LNCaP clone FGC (cell line): ENCODE results near the gene ROR2.
"Not testable (repeated sequence)": the region's sequence is repeated elsewhere in the genome, so short reads cannot be mapped to it uniquely, and the experiment has no call there.

Experiments used
- DNase-seq: peaks from one replicate; pipeline ENCODE4 v3.0.0-alpha.2; 2011; ENCODE audit warnings: low read depth
- H3K4me3 ChIP-seq: 2 replicates; pipeline ENCODE4 v1.5.1; 2011; ENCODE audit warnings: mild to moderate bottlenecking, low read depth, low read length, control low read depth
- TF ChIP-seq, protein P1 (sequence below): IDR thresholded peaks from 2 replicates; pipeline ENCODE4 v1.5.1; 2012; ENCODE audit warnings: mild to moderate bottlenecking; ENCODE audit not compliant: control insufficient read depth, insufficient read depth; ENCODE audit errors: extremely low read depth

ROR2 gene

DNA sequence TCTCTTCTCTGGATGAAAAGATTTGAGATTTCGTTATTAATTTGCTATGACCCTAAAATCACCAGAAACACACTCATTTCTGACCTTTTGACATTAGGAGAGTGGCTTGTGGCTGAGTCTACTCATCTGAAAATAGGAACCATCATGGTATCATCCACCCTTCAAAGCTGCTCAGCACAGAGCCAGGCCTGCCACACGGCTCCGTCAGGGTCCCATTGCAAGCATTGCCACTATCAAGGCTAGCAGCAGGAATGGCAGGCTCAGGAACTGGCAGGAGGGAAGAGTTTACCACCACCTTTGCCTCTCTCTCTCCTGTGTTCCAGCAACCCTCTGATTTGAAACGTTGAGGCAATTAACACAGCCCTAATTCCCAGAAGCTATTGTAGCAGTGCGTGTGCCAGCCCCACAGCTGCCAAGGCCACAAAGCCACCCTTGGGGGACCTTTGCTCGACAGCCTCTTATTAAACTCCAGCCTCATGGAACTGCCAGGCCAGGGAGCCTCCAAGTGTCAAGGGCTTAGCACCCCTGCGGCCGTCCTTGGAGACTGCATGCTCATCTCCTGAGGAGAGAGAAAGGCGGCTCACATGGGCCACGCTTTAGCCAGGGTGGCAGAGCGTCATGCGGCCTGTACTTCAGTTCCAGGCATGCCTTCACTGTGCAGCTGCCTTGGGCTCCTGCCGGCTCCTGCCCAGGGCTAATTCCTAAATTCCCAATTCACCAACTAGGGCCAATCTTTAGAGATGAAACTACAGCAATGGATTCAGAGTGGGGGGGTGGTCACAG lies 145.9 kb downstream of the ROR2 start:
- TF ChIP-seq, protein P1, sequence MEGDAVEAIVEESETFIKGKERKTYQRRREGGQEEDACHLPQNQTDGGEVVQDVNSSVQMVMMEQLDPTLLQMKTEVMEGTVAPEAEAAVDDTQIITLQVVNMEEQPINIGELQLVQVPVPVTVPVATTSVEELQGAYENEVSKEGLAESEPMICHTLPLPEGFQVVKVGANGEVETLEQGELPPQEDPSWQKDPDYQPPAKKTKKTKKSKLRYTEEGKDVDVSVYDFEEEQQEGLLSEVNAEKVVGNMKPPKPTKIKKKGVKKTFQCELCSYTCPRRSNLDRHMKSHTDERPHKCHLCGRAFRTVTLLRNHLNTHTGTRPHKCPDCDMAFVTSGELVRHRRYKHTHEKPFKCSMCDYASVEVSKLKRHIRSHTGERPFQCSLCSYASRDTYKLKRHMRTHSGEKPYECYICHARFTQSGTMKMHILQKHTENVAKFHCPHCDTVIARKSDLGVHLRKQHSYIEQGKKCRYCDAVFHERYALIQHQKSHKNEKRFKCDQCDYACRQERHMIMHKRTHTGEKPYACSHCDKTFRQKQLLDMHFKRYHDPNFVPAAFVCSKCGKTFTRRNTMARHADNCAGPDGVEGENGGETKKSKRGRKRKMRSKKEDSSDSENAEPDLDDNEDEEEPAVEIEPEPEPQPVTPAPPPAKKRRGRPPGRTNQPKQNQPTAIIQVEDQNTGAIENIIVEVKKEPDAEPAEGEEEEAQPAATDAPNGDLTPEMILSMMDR = no peak
- no peak for DNase-seq
- no peak overlapping the region for H3K4me3 ChIP-seq

DNA sequence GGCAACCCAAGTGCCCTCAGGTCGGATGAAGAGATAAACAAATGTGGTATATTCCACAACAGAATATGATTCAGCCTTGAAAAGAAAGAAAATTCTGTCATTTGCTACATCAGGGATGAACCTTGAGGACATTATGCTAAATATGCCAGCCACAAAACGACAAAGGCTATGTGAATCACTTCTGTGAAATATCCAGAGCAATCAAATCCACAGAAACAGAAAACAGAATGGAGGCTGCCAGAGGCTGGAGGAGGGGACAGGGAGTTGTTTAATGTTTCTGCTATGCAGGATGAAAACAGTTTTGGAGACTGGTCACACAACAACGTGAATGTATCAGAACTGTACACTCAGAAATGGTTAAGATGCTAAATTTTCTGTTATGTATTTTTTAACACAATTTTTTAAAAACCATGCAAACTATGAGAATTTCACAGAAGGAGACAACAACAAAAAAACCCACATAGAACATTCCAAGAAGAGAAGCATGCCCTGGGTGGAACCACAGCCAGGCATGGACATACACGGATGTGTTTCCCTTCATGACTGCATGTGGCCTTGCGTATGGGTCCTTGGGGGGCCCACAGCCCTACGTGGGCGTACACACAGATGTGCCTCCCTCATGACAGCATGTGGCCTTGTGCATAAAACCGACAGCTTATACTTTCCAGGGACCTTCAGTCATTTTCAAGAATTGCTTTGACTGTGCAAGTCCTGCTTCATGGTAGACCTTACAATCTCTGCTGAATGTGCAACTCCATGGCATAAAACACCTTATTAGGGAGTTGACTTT lies 146.7 kb downstream of the ROR2 start:
- no peak for DNase-seq
- TF ChIP-seq, protein P1 = no peak
- H3K4me3 ChIP-seq = no peak overlapping the region

DNA sequence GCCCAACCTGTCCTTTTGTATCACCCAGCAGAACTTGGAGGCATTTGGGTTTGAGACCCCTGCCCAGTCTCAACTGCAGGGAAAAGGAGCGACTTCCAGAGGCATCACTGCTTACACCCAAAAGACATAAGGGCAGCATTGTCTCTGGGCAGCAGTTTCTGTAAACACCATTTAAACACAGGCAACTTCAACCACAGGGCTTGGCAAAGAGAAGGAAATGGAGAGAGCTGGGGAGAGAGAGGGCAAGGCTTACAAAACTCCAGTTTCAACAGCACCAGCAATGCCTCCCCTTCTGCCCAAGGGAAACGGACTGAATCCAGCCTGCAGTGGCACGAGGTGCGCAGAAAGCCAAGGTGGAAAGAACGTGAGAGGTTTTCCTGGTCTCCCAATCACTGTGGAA lies 147.6 kb downstream of the ROR2 start:
- DNase-seq = no peak
- no peak overlapping the region for H3K4me3 ChIP-seq
- TF ChIP-seq, protein P1 = no peak

DNA sequence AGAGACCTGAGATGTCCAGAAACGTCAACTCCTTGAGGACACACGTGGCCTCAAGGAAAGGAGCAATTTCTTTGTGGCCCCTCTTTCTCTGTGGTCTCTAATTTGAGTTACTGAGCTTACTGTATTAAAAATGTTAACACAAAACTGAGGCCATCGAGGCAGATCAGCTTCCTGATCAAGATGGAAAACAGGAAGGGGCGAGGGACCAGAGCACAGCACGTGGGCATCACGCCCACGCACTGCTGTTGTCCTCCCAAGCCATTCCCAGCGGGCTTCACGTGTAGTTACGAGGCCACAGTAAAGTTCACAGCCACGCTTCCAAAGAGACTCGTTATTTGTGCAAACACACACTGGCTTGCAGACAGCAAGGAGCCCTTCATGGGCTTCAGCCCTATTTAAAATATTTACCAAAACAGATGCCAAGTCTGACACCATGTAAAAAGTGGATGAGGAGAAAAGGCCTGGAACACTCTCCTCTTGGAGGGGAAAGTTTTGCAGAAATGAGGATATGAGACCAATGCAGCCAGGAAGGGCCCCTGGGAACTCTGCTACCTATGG lies 149.5 kb downstream of the ROR2 start:
- H3K4me3 ChIP-seq = no peak overlapping the region
- DNase-seq = peak; percentile 26
- TF ChIP-seq, protein P1 = no peak

DNA sequence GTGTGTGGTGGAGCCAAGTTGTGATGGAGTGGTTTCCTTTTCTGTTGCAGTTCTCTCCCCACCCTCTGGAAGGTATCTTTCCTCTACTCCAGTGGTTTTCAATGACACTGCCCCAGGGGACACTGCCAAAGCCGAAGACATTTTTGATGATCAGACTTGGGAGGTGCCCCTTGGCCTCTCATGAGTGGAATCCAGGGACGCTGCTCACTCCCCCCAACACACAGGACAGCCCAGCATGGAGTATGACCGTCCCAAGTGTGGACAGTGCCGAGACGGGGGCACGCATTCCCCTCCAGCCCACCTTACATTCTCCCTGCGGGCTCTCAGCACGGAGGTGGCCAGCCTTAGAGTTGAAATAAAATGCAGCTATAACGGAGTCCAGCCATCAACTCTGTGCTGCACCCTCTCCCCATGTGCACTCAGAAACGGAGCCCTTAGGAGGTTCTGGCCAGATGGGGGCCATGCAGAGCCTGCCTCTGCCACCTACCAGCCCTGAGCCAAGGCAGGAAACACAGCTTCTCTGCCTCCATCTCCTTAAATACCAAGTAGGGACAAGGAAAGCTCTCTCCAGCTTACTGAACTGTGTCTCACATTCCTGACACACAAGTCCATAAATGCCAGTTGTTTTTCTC lies 150.8 kb downstream of the ROR2 start:
- DNase-seq = no peak
- TF ChIP-seq, protein P1 = no peak
- H3K4me3 ChIP-seq = no peak overlapping the region

DNA sequence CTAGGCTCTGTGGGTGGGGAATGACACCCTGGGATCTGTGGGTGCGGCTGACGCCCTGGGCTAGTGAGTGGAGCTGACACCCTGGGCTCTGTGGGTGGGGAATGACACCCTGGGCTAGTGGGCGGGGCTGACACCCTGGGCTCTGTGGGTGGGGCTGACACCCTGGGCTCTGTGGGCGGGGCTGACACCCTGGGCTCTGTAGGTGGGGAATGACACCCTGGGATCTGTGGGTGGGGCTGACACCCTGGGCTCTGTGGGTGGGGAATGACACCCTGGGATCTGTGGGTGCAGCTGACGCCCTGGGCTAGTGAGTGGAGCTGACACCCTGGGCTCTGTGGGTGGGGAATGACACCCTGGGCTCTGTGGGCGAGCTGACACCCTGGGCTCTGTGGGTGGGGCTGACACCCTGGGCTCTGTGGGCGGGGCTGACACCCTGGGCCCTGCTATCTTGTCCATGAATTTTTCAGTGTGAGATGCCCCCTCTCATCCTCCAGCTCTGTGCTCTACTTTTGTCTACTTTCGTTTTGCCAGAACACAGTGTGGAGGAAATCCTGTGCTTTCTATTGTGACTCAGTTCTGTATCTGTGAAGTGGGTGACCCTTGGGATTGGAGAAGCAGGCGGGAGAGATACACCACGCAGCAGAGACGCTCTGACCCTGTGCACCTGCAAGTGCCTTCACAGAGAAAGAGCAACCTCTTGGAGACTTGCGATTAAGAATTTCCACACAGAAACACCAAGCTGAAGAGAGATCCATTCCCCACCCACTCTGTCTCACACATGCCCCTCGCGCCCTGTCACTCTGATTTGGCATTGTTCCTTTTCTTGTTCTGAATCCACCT lies 151.5 kb downstream of the ROR2 start:
- DNase-seq, H3K4me3 ChIP-seq: not testable (repeated sequence)

DNA sequence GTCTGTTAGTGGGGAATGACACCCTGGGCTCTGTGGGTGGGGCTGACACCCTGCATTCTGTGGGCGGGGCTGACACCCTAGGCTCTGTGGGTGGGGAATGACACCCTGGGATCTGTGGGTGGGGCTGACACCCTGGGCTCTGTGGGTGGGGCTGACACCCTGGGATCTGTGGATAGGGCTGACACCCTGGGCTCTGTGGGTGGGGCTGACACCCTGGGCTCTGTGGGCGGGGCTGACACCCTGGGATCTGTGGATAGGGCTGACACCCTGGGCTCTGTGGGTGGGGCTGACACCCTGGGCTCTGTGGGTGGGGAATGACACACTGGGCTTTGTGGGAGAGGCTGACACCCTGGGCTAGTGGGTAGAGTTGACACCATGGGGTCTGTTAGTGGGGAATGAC lies 152.5 kb downstream of the ROR2 start:
- not testable (repeated sequence) for DNase-seq

DNA sequence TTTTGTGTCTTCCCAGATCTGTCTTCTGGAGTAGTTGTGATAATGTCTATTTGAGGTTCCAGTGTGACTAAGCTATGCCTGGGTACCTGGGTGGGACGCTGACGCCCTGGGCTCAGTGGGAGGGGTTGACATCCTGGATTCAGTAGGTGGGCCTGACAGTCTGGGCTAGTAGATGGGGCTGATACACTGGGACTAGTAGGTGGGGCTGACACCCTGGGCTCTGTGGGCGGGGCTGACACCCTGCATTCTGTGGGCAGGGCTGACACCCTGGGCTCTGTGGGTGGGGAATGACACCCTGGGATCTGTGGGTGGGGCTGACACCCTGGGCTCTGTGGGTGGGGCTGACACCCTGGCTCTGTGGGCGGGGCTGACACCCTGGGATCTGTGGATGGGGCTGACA lies 153.5 kb downstream of the ROR2 start:
- DNase-seq, H3K4me3 ChIP-seq: not testable (repeated sequence)

More for the DNA sequence above, 152.5 kb downstream of the ROR2 start:
- H3K4me3 ChIP-seq = not testable (repeated sequence)
